Activated CD8-positive, alpha-beta memory T cell treated with anti-CD3 and anti-CD28 coated beads for 48 hours (primary cell): ENCODE data around the gene SLC30A2.

ENCODE experiments used
- DNase-seq, 3 experiments: peaks; one replicate each; pipeline ENCODE4 v3.0.0-alpha.2; 2020; ENCODE audit warnings: low read depth in 2 of 3, low spot score in 2 of 3

SLC30A2 gene

GRCh38 chr1:26041978-26042377 lies 3.9 kb downstream of the SLC30A2 start:
- no peak for DNase-seq

- DNase-seq = no peak
Measured at GRCh38 chr1:26041401-26041800, 4.5 kb downstream of the SLC30A2 start.

- no peak for DNase-seq
Measured at GRCh38 chr1:26038904-26039303, 7.0 kb downstream of the SLC30A2 start.

- DNase-seq = no peak
Measured at GRCh38 chr1:26038477-26038876, 7.4 kb downstream of the SLC30A2 start.

GRCh38 chr1:26037904-26038303 lies 8.0 kb downstream of the SLC30A2 start:
- no peak for DNase-seq

GRCh38 chr1:26036756-26037281 lies 9.1 kb downstream of the SLC30A2 start:
- no peak for DNase-seq

GRCh38 chr1:26035959-26036755 lies 9.8 kb downstream of the SLC30A2 start:
- DNase-seq = peak; percentile 45 to 92 (median 89)

- DNase-seq = peak; percentile 70 to 87 (median 72)
Measured at GRCh38 chr1:26035203-26035958, 10.5 kb downstream of the SLC30A2 start.

- DNase-seq = no peak
Measured at GRCh38 chr1:26034504-26035202, 11.3 kb downstream of the SLC30A2 start.

- no peak for DNase-seq
Measured at GRCh38 chr1:26032656-26033357, 13.1 kb downstream of the SLC30A2 start.

- no peak for DNase-seq
Measured at GRCh38 chr1:26031611-26032220, 14.2 kb downstream of the SLC30A2 start.

- no peak for DNase-seq
Measured at GRCh38 chr1:26031196-26031595, 14.7 kb downstream of the SLC30A2 start.

- DNase-seq = no peak
Measured at GRCh38 chr1:26029864-26030481, 15.9 kb downstream of the SLC30A2 start.

GRCh38 chr1:26029054-26029863 lies 16.7 kb downstream of the SLC30A2 start:
- DNase-seq = no peak

- DNase-seq = no peak
Measured at GRCh38 chr1:26028490-26028980, 17.4 kb downstream of the SLC30A2 start.

GRCh38 chr1:26027716-26028489 lies 18.0 kb downstream of the SLC30A2 start:
- no peak for DNase-seq

- DNase-seq = no peak
Measured at GRCh38 chr1:26025517-26025916, 20.4 kb downstream of the SLC30A2 start.

- no peak for DNase-seq
Measured at GRCh38 chr1:26025060-26025459, 20.9 kb downstream of the SLC30A2 start.
